GM12872 (cell line): ENCODE measurements around the gene PALM.

Experiments used
- CTCF ChIP-seq: IDR thresholded peaks from 3 replicates; pipeline ENCODE4 v1.5.1; 2011; ENCODE audit warnings: low read depth, mild to moderate bottlenecking, low read length, moderate library complexity; ENCODE audit not compliant: insufficient read depth

PALM gene

DNA sequence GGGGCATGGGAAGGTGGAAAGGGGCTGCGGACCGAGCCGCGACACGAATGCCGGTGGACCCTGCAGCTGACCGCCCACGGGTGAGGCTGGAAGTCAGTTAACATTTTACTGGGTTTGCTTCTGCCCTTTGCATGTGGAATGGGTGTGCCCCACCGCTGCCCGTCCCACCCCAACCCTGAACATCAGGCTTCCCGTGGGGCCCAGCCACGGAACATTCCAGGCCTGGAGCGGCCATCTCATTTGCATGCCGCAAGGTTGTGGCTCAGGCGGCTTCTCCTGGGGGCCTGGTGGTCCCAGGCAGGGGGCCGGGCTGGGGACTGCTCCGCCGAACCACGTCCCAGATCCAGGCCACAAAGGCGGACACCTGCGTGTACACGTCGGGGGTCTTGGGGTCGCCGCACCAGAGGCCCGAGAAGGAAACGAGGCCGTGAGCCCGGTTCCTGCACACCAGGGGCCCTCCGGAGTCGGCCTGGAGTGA, 23.2 kb upstream of the PALM start:
- no peak for TF ChIP-seq CTCF

- no peak for TF ChIP-seq CTCF
Measured at GRCh38 chr19:686589-687297, 22.0 kb upstream of the PALM start.

DNA sequence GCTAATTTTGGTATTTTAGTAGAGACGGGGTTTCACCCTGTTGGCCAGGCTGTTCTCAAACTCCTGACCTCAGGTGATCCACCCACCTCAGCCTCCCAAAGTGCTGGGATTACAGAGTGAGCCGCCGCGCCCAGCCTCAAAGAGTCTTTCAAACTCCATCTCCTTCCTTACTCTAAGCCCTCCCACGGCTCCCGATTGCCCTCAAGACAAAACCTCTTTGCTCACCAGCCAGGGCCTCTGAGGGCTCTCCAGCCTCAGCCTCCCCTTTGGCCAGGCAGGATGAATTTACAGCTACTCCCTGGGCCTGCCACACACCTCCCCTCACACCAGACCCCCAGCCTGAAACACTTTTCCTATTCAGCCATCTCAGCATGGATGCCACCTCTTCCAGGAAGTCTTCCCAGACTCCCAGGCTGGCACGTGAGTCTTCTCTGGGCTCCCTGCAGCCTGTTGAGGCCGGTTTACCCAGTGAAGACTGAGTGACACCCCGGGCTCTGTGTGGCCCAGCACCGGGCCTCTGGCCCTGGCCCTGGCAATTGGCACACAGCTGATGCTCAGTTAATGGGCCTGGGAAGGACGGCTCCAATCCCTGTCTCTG, 21.1 kb upstream of the PALM start:
- no peak for TF ChIP-seq CTCF

DNA sequence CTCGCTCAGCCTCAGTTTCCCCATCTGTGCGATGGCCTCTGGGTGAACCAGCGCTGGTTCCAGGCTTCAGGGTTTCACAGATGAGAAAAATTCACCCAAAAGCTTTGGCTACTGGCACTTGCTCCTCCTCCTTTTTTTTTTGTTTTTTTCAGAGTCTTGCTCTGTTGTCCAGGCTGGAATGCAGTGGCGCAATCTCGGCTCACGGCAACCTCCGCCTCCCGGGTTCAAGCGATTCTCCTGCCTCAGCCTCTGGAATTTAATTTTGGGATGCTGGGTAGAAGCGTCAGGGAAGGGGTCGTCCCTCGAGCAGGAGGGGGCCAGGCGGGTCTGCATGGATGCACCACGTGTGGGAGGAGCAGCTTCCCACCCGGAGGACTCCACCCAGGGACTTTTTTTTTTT, 20.5 kb upstream of the PALM start:
- TF ChIP-seq CTCF = no peak

DNA sequence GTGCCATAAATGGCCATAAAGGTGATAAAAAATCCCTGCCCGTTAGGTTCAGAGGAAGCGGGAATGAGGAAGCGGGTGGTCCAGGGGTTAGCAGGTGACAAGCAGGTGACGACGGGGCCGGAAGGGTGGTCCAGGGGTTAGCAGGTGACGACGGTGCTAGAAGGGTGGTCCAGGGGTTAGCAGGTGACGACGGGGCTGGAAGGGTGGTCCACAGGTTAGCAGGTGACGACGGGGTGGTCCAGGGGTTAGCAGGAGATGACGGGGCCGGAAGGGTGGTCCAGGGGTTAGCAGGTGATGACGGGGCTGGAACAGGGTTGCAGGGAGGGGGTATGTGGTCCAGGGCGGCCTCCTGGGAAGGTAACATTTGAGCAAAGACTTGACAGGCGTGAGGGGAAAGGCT, 19.7 kb upstream of the PALM start:
- TF ChIP-seq CTCF = no peak

DNA sequence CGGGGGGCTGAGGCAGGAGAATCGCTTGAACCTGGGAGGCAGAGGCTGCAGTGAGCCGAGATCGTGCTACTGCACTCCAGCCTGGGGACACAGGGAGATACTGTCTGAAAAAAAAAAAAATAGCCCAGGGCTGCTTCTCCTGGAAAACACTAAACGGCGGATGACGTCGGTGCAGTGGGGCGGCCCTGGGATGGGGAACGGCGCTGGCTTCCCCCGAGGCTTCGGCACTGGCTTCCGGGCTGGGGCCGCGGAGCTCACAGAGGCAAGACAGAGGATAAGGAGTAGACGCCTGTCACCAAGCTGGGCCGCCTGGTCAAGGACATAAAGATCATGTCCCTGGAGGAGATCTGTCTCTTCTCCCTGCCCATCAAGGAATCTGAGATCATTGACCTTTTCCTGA, 18.5 kb upstream of the PALM start:
- TF ChIP-seq CTCF = no peak

DNA sequence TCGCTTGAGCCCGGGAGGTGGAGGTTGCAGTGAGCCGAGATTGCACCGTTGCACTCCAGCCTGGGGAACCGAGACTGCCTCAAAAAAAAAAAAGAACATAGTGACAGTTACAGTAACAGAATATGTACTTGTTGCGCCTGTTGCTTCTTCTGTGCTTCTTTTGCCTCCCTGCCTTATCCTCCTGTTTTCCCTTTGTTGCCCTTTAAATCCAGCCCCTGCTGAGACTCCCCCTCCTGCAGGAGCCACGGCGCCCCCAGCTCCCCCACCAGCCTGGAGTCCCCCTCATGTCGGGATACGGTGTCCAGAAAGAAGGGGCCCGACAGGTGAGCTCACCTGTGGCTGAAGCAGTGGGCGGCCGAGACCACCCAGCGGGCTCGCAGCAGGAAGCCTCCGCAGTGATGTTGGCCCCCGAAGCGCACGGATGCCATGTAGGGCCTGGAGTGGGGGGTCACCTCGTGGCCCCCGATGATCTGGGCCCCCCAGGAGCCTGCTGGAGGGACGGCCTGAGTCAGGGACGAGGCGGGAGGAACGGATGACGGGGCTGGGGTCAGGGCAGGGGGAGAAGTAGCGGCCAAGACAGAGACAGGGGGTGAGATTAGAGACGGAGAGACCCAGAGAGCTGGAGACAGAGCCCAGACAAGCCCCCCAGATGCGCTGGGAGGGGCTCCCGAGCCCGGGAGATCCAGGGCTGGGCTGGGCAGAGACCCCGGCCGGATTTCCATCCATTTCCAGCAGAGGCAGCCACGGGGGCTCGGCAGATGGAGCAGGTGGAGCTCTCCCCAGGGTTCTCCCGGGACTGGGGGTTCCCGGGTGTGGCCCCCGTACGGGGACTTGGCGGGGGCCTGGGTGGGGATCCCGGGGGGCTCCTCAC, 14.0 kb upstream of the PALM start:
- TF ChIP-seq CTCF = no peak
